Measurements from ENCODE around the gene SESN1.
A peak's percentile ranks its signal among the peaks of the same experiment; 100 is the strongest.

SESN1 gene

DNA sequence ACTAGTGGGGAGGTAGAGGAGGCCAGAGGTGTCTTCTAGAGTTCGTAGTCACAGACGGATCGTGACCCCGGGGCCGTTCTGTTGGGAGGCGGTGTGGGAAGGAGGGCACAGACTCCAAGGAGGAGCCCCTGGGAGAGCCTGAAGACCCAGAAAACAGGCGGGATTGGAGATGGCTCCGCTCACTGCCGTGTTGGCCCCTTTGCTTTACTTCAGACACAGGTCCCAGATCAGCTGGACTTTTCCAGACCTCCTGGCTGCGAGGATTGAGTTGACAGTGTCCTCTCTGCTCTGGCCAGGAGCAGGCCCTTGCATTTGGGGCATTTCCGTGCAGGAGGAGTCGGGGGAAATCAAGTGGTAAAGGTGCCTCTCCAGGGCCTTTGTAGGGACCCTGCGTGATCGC is 133.6 kb downstream of the SESN1 start:
- DNase-seq (ENCODE audit: low read depth in 2 of 2) = no peak

DNA sequence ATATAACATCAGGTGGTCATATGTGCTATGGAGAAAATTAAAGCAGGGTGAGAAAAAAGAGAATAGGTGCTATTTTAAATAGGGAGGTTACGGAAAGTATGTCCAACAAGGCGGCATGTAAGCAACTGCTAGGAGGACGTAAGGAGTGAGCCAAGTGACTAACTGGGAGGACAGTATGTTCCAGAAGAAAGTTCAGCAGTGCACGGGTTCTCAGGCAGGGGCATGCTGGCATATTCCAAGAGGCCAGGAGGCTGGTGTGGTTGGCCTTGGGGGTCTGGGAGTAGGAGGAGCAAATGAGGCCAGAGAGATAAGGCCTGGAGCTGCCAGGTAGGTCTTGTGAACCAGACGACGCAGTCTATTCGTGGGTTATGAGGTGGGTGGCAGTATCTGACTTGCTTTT is 134.0 kb downstream of the SESN1 start:
- no peak for DNase-seq (ENCODE audit: low read depth in 2 of 2)

DNA sequence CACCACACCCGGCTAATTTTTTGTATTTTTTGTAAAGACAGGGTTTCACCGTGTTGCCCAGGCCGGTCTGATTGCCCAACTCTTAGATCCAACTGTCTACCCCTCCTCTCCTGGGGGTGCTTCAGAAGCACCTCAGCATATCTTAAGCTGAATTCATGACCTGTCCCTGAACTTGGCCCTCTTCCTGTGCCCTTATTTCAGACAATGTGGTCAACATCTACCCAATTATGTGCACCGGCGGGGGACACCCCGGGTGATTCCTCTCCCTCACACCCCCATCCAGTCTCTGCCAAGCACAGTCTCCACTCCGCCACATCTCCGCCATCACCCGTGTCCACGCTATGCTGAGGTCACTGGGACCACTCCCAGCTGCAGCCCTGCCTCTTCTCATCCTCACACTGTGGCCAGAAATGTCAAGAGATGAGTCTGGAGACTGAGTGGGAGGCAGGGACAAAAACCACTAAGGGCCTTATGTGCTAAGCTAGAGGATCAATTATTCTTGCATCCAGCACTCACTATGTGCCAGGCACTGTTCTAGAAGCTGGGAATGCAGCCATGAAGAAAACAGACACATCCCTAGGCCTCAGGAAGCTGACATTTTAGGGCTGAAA is 134.6 kb downstream of the SESN1 start:
- DNase-seq (ENCODE audit: low read depth in 2 of 2) = no peak

DNA sequence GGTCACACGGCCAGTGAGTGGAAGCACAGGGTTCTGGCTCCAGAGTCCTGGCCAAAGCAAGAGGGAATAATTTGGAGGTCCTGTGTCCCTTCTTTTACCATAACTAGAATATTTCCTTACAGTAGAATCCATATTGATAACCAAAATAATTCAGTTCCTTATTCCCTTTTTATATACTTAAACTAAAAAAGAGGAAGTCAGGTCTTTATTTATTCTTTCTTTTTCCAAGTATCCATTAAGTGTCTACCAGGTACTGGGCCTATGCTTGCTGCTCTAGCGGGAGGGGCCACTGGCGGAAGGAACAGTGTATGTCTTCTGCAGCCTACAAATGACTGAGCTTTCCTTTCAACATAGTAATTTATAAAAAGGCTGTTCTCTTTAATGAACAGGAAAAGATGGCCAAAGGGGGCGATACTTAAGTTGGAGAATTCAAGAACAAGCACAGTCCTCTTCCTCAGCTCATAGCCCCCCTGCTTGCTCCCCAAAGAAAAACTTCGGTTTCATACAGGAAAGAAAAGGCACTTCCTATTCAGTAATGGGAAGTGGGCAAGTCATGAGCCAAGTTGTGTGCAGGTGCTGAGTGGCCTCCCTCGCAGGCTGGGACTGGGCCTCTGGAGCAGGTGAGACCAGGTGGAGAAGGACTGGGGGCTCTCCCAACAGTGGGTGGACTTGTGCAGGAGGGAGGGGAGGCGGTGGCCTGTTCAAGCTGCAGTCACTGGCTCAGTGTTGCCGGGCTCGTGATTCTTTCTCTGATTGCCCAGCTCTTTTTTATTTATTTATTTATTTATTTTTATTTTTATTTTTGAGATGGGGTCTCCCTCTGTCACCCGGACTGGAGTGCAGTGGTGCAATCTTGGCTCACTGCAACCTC is 135.5 kb downstream of the SESN1 start:
- no peak for DNase-seq (ENCODE audit: low read depth in 2 of 2)

DNA sequence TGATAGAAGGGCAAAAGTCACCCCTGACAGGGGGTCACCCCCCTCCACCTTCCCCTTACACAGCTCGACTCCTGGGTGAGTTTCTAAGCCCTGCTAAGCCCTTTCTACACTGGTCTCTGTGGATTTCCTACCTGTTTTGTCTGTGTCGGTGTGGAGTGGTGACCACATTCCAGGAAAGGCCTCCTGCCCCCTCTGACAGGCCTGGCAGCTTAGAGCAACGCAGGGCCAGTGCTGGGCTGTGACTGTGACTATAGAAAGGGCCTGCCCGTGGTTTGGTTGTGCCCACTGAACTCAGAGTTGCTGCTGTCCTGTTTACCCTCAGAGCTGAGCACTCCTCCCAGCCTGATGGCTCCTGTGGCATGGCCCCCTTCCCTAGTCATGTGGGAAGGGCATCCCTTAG is 137.4 kb downstream of the SESN1 start:
- DNase-seq (ENCODE audit: low read depth in 2 of 2) = no peak

DNA sequence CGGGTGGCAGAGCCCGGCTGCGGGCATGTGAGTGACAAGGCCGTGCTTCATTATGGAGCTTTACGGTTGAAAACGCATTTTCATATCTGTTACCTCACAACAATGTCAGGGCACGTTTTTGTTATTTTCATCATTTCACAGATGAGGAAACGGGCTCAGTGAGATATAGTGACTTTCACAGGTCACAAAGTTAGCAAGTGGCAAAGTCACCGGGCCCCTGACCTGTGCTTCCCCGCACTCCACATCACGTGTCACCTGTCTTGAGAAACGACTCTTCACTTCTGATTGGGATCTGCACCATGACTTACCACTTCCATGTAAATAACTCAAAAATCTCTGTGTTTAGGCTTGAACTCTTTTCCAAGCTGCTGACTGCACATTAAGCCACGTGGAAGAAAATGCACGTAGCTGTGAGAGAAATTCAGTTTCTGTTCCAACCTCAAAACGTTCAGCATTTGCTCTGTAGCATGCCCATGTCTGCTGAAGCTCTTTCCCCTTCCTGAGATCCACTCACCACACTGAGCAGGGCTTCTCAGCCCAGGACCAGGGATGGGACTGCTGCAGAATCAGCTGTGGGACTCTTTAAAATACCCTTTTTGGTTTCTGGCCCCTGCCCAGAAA is 139.2 kb downstream of the SESN1 start:
- no peak for DNase-seq (ENCODE audit: low read depth in 2 of 2)

DNA sequence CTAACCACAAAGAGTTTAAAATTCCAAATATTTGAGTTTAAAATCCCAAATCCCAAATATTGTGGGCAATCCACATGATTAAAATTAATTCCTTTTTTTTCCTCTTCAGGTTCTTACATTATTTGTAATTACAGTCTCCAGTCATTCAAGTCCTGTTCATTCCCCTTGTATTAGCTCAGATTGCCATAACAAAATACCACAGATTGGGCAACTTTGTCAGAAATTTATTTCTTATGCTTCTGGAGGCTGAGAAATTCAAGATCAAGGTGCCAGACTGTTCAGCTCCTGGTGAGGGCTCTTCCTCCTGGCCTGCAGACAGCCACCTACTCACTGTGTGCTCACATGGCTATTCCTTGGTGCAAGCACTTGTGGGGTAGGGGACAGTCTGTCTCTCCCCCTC is 141.0 kb downstream of the SESN1 start:
- DNase-seq (ENCODE audit: low read depth in 2 of 2) = no peak

DNA sequence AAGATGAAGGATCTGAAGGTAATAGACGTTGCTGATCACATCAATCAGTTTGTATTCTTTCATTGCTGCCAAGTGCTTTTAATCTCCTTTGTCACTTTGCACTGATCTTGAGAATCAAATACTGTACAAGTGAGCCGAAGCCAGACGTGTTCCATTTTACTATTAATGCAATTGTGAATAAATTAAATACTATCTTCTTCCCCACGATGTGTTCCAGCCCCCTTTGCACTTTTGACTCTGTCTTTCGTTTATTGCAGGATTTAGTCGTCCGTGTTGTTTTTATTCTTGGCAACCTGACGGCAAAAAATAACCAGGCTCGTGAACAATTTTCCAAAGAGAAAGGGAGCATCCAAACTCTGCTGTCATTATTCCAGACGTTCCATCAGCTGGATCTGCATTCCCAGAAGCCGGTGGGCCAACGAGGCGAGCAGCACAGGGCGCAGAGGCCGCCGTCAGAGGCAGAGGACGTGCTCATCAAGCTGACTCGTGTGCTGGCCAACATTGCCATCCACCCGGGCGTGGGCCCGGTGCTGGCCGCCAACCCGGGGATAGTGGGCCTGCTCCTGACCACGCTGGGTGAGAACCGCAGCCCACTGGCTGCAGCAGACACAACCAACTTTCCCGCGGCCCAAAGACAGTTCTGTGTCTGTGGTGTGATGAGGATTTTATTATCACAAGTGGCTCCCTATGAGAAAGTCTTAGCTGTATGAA is 141.7 kb downstream of the SESN1 start:
- DNase-seq (ENCODE audit: low read depth in 2 of 2) = no peak

DNA sequence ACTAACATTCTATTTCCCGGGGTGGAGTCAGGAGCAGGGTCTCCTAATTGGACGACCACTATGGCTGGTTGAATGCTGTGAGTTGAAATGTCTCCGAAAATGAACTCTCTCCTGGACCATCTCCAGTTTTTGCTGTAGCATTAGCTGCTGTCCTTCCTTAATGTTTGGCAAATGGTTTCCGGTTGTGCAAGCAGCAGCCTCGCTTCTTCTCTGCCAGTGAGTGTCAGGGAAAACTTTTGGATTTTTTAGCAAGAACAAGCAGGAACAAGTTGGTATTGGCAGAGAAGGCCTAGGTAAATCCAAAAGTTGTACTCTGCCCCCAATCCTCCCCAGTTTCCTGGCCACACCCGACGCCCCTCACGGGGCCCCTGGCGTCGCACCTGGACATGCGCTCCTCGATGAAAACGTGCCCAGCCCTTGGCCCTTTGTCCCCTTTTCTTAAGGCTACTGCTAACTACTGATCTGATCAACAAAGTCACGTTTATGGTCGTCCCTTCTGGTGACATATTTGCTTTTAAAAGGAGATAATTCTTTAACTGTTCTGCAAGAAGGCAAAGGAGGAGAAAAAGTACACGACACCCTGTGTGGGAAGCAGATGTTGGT is 143.2 kb downstream of the SESN1 start:
- no peak for DNase-seq (ENCODE audit: low read depth in 2 of 2)

DNA sequence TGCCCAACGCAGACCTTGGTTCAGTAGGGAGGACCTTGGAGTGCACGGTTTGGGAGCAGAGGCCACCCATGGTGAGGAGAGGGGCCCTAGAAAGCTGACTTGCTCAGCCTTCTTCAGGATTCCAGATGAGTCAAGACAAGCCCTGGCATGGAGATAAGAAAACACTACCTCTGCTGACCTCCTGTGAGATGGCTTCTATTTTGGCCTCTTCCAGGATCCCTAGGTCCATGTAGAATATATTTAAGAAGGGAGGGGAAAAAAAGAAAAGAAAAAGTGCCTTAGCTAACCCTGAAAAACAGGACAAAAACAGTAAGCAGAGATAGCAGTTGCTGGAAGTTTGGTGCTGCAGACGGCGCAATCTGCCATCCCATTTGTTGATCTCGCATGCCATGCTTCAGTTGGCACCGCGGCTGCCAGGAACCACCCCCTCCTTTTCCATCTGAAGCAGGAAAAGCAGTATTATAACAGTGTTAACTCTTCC is 146.4 kb downstream of the SESN1 start:
- DNase-seq (ENCODE audit: low read depth in 2 of 2) = no peak

DNA sequence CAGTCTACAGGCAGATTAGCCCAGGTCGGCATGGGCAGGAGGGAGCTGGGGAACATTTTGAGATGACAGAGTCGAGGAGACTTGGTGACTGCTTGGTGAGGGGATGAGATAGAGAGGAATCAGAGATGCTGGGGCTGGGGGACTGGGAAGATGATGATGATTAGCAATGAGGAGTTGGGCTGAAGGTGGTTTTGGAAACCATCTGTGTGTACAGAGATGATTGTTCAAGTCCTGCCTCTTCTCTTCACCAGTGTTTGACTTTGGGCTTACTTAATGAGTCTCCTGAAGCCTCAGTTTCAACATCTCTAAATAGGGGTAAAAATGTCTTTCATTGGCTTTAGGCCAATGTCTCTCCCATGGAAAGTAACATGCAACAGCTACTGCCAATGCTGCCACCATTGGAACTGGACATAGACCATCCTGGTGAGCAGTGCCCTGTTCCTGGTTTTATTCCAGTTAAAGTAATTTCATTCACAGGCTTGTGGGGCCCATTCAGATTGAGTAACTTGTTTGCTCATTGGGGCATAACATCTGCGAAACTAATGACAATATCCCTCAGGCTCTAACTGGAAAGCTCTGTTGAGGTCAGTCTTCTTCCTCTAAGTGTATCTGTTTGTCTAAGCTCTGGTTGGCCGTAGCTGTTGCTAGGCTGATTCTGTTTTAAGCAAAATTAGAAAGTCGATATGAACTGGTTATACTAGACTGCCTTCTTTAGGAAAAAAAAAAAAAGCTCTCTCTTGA is 147.4 kb downstream of the SESN1 start:
- no peak for DNase-seq (ENCODE audit: low read depth in 2 of 2)

DNA sequence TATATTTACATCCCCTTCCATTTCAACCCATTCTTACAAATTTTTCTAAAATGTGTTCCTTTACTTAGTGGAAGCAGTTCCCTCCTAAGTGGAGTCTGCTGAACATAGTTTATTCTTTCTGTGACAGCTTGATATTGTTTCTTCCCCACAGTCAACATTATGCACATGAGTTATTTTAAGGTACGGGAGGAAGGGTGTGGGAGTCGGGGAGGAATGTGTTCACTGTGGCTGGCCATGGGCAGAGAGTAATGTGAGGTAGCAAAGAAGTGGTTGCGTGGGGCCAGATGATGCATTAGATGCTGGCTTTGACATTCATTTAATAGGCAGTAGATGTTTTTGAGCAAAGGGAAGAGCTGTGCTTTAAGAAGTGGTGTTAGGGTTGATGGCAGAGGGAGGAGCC is 148.0 kb downstream of the SESN1 start:
- DNase-seq (ENCODE audit: low read depth in 2 of 2) = no peak

DNA sequence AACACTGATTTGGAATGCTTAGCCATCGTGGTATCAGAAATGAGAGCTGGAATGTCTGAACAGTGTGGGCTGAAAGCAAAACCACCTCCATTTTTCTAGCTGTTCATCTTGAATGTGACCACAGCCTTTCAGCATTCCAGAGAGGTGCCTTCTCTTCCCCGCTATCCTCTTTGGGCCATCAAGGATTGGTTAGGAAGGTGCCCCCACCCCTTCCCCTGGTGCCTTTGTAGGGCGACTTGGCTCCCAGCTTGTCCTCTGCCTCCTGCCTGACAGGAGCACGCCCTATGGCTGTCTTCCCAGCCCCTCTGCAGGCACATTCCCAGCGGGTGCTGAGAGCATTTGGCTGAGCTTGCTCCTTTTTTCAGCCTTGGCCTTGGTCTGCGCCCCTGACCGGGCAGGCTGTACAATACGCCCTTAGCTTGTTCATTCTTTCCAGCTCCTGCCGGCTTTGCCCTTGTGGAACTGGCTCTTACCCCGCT is 148.9 kb downstream of the SESN1 start:
- DNase-seq (ENCODE audit: low read depth in 2 of 2) = no peak

DNA sequence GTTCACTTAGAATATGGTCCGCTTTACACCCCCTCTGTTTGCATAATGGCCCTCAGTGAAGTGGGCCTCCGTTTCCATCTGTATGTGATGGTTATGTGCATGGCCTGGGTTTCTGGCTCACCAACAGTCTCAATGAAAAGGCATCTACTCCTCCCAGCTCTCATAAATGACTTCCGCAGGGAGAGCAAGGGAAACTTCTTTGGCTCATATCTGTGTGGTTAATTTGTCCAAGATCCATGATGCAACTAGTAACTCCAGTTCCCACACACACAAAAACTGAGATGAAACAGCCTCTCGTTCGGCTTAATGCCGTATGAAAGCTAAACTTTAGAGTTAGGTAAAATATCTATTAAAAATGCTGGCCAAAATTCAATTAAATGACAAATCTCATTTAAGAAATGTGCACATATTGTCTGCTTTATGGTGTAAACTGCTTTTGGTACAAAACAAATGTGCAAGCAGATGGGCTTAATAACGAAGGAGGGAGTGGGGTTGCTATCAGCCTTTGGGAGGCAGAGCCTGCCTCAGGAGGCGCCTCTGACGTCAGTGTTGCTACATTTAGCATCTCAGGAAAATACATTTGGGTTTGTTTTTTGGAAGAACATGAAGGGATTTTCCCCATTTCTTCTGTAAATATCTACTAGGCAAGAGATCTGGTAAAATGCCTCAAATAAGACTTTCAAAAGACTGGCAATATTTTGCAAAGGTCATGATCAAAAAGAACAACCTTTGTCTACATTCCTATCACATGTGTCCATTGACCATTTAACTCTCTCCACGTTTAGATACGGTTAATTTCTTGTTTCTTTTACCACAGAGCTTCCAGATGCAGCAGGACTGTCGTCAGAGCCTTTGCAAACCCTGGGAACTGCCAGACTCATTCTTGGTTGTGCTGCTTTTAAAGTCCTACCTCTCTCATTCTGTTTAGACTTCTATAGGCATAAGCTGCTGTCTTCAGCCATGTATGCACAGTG is 149.7 kb downstream of the SESN1 start:
- DNase-seq (ENCODE audit: low read depth in 2 of 2) = no peak

DNA sequence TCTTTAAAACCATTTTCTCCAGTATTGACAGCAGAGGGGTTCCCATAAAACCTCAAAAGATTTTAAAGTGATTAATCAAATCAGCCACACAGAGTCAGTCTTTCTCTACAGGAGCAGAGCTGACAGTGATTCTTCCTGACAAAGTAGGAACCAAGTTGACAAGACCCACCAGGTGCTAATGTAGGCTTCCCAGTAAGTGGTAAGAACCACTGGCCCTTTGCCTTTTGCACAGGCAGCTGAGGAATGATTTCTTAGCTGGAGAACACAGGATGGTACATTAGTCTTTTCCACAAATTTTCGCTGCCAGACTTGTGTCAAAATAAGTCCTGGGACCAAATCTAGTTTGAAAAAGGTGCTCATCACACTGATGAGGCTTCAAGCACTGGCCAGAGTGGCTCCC is 150.6 kb downstream of the SESN1 start:
- DNase-seq (ENCODE audit: low read depth in 2 of 2) = no peak

DNA sequence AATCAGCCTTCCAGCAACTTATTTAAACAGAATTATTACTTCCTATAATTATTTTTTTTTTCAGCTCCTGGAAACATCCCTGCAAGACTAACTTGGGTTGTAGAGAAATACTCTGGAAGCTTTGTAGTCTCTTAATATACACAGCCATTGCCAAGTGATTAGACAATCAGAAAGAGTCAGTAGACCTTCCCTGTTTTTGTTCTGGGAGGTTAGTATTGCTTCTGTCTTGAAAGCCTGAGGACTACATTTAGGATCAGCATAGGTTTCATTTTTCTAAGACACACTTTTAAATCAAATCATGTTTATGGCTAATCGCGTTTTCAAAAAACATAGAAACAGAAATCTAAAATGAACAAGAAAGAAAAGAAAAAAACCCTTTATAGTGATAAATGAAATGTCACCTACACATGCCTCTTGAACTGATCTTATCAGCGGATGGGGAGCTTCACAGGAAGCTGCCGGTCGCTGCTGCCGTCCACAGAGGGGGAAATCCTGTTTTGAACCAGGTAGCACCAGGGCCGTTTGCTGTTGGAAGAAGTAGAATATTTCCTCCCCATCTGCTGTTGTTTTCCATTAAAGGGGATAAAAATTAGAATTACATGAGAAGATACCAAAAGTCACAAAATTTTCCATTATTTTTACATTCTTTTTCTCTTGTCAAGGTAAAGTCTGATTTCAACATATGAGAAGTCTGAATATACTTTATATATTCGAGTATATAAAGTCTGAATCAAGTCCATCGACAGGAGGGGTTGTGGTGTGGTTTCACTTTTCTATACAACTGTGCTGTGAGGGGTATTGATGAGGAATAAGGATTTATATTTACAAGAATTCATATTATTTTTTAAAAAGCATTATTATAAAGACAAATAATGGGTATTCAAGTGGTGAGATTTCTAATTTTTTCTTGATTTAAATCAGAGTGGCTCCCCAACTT is 151.8 kb downstream of the SESN1 start:
- peak; percentile 29 to 35 for DNase-seq (ENCODE audit: low read depth in 2 of 2)

DNA sequence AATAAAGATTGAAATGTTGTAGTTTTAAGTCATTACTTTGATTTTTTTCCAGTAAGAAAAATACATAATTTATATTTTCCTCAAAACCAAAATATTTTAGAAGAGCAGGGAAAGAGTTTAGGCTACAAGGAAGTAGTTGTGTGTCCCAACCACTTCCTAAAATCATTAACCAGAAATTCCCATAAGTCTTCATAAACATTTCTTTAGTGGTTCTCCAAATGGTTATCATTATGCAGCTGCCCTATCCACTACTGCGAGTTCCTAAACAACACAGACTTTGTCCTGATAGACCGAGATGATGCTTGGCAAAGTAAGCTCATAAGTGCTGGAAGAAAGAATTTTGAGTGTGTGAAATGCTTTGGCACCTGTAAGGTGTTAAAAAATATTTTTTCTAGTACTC is 152.8 kb downstream of the SESN1 start:
- DNase-seq (ENCODE audit: low read depth in 2 of 2) = no peak

DNA sequence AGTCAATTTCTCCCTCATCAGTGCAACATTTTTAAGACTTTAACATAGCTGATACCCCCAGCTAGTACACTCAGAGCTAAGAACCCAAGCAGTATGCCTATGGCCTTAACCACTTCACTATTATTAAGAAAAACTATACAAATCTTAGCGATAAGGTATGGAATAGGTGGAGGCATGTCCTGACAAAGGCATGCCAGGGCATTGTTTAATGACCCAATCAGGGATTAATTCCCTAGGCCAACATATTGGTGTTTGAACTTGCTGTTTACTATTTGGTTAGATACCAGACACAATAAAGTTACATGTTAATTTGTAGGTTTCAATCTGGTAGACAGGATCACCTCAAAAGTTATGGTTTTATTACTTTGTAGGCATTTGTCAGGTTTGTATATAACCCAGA is 153.4 kb downstream of the SESN1 start:
- no peak for DNase-seq (ENCODE audit: low read depth in 2 of 2)

DNA sequence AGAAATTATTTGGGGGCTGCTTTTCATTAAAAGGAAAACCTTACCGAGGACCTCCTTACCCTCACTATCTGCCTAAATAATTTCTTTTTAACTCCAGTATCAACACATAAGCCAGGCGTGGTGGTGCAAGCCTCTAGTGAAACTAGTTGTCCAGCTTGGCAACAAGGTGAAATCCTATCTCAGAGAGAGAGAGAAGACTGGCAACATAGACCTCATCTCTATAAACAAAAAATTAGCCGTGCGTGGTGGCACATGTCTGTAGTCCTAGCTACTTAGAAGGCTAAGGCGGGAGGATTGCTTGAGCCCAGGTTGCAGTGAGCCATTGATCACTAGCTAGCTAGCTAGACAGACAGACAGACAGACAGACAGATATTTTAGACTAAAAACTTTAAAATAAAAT is 153.9 kb downstream of the SESN1 start:
- no peak for DNase-seq (ENCODE audit: low read depth in 2 of 2)
